SK-N-SH (cell line): ENCODE data around the gene ASS1. TPM values are rescaled to one million over a fixed set of nuclear protein-coding genes. Genes with fewer than 3 reads are reported as not detected.

Experiments used
- CTCF ChIA-PET: fragments of 300-600, 350-600 bp; formaldehyde crosslinking; extraction: SDS; loops from one replicate; lab custom pipeline; 2021; lab: Yijun Ruan, JAX
- POLR2A ChIA-PET: fragments of 350-600 bp; sonication (Branson Sonifier 250); formaldehyde crosslinking; extraction: SDS; loops from one replicate; lab custom pipeline; 2020; ENCODE audit warnings: antibody characterized with exemption, inconsistent platforms; lab: Yijun Ruan, JAX
- DNase-seq: peaks from one replicate; pipeline ENCODE4 v3.0.0; 2012
- H2AFZ ChIP-seq: fragments of 200-600 bp; sonication (generic); 2 replicates; pipeline ENCODE4 v1.8.1; 2016; ENCODE audit warnings: antibody characterized with exemption, mild to moderate bottlenecking, low read depth
- H3F3A ChIP-seq: fragments of 200-600 bp; sonication (generic); replicated peaks from 2 replicates; pipeline ENCODE3; 2016; ENCODE audit warnings: antibody characterized with exemption, mild to moderate bottlenecking; ENCODE audit not compliant: insufficient read depth
- H3K27ac ChIP-seq, 2 experiments: fragments of 200-500 bp in 1 of 2; fragments of 200-600 bp in 1 of 2; sonication (Bioruptor generic) in 1 of 2; sonication (generic), shearing (Covaris generic) in 1 of 2; 2 replicates each; pipeline versions ENCODE4 v1.5.1 to v1.6.1; 2014 to 2016; ENCODE audit warnings: low read depth in 2 of 2, inconsistent platforms in 1 of 2, low read length in 1 of 2, mild to moderate bottlenecking in 1 of 2, mixed read lengths in 1 of 2
- H3K27me3 ChIP-seq: fragments of 200-600 bp; sonication (generic), shearing (Covaris generic); 2 replicates; pipeline ENCODE4 v1.6.1; 2016; ENCODE audit warnings: mixed run types; ENCODE audit not compliant: insufficient read depth
- H3K36me3 ChIP-seq, 2 experiments: fragments of 200-500 bp in 1 of 2; fragments of 200-600 bp in 1 of 2; sonication (Bioruptor generic) in 1 of 2; sonication (generic) in 1 of 2; replicated peaks in 1 of 2; 2 replicates each; pipeline versions ENCODE3 to v1.5.1; 2014 to 2016; ENCODE audit warnings: low read length in 1 of 2, mild to moderate bottlenecking in 1 of 2; ENCODE audit not compliant: insufficient read depth in 2 of 2, control insufficient read depth in 1 of 2
- H3K4me1 ChIP-seq, 2 experiments: fragments of 200-500 bp in 1 of 2; fragments of 200-600 bp in 1 of 2; sonication (Bioruptor generic) in 1 of 2; sonication (generic), shearing (Covaris generic) in 1 of 2; 2 replicates each; pipeline versions ENCODE4 v1.5.1 to v1.6.1; 2014 to 2016; ENCODE audit warnings: low read depth in 1 of 2, low read length in 1 of 2, mixed run types in 1 of 2; ENCODE audit not compliant: insufficient read depth in 2 of 2, control insufficient read depth in 1 of 2
- H3K4me2 ChIP-seq: fragments of 200-600 bp; sonication (generic), shearing (Covaris generic); 2 replicates; pipeline ENCODE4 v1.6.1; 2017; ENCODE audit warnings: mixed run types
- H3K4me3 ChIP-seq, 2 experiments: fragments of 200-500 bp in 1 of 2; fragments of 200-600 bp in 1 of 2; sonication (Bioruptor generic) in 1 of 2; sonication (generic), shearing (Covaris generic) in 1 of 2; 2 replicates each; pipeline versions ENCODE4 v1.5.1 to v1.8.1; 2014 to 2016; ENCODE audit warnings: low read depth in 2 of 2, inconsistent platforms in 1 of 2, low read length in 1 of 2, mild to moderate bottlenecking in 1 of 2, mixed read lengths in 1 of 2, moderate library complexity in 1 of 2
- H3K79me2 ChIP-seq: fragments of 200-600 bp; sonication (generic); 2 replicates; pipeline ENCODE4 v1.8.1; 2017; ENCODE audit warnings: mild to moderate bottlenecking; ENCODE audit not compliant: insufficient read depth
- H3K9ac ChIP-seq: fragments of 200-600 bp; sonication (generic); 2 replicates; pipeline ENCODE4 v1.6.1; 2017; ENCODE audit warnings: mixed run types
- H3K9me2 ChIP-seq: fragments of 200-600 bp; sonication (generic); 2 replicates; pipeline ENCODE4 v1.6.1; 2017; ENCODE audit warnings: mixed run types
- H3K9me3 ChIP-seq: fragments of 200-600 bp; sonication (generic); 2 replicates; pipeline ENCODE4 v1.6.1; 2017; ENCODE audit warnings: mixed run types, mild to moderate bottlenecking, moderate library complexity
- H4K20me1 ChIP-seq: fragments of 200-600 bp; sonication (generic); 2 replicates; pipeline ENCODE4 v1.6.1; 2017; ENCODE audit warnings: mild to moderate bottlenecking, mixed run types; ENCODE audit not compliant: insufficient read depth
- CTCF ChIP-seq: fragments of 200-600 bp; sonication (generic); IDR thresholded peaks from 2 replicates; pipeline ENCODE4 v1.6.1; 2017; ENCODE audit warnings: antibody characterized with exemption, mild to moderate bottlenecking, moderate library complexity
- EP300 ChIP-seq, 2 experiments: IDR thresholded peaks; 2 replicates each; pipeline versions ENCODE4 v1.4.0 to v1.6.1; 2012; ENCODE audit warnings: borderline replicate concordance in 1 of 2, low read depth in 1 of 2, low read length in 1 of 2
- EZH2phosphoT487 ChIP-seq: fragments of 200-600 bp; sonication (generic); IDR thresholded peaks from 2 replicates; pipeline ENCODE4 v1.6.1; 2017; ENCODE audit warnings: low read depth, mixed run types, mild to moderate bottlenecking, antibody characterized with exemption, moderate library complexity, borderline replicate concordance
- FOXM1 ChIP-seq: IDR thresholded peaks from 2 replicates; pipeline ENCODE4 v1.4.0; 2012; ENCODE audit warnings: low read depth, mild to moderate bottlenecking
- GABPA ChIP-seq: IDR thresholded peaks from 2 replicates; pipeline ENCODE4 v1.4.0; 2012; ENCODE audit warnings: low read depth, mild to moderate bottlenecking
- JUND ChIP-seq: IDR thresholded peaks from 2 replicates; pipeline ENCODE4 v1.4.0; 2012
- PBX3 ChIP-seq: IDR thresholded peaks from 2 replicates; pipeline ENCODE4; 2012
- SMC3 ChIP-seq: IDR thresholded peaks from 2 replicates; pipeline ENCODE4 v1.6.1; 2012; ENCODE audit warnings: low read depth, low read length, improper control_type of control experiment
- TAF1 ChIP-seq: IDR thresholded peaks from 2 replicates; pipeline ENCODE4 v1.6.1; 2012; ENCODE audit warnings: low read depth, mild to moderate bottlenecking, low read length, moderate library complexity, borderline replicate concordance
- TCF12 ChIP-seq: IDR thresholded peaks from 2 replicates; pipeline ENCODE4 v1.4.0; 2012
- TEAD4 ChIP-seq: IDR thresholded peaks from 2 replicates; pipeline ENCODE4 v1.4.0; 2012; ENCODE audit warnings: mild to moderate bottlenecking, borderline replicate concordance; ENCODE audit not compliant: insufficient read depth
- WGBS: methylation state at CpG from one replicate; pipeline ENCODE4 v1.1.6; 2017; ENCODE audit warnings: low lambda C conversion rate; 5-methylcytosine and 5-hydroxymethylcytosine counted together
- polyA plus RNA-seq, 3 experiments: library from polyadenylated mRNA; depleted of rRNA; stranded (reverse); fragments of >200 nt; gene quantifications; 2 replicates each; pipeline ENCODE4 v1.2.3, GENCODE V29; 2012

ASS1 gene
- polyA plus RNA-seq, 1 of the 3 experiments (the other 2 are of a cell fraction), result 0.59 TPM

- TF ChIP-seq CTCF (no peak), PBX3 (no peak), GABPA (no peak), TEAD4 (no peak)
Measured at GRCh38 chr9:130429831-130430230, 14.9 kb upstream of the ASS1 start (continued).

GRCh38 chr9:130430232-130430631 is 14.5 kb upstream of the ASS1 start:
- H3K27ac ChIP-seq, result no peak overlapping the region
- H3K27me3 ChIP-seq, result no peaks in the 10 kb centered on the region
- no peak for DNase-seq
- CTCF ChIA-PET, result no interaction called here
- H3K4me3 ChIP-seq, result no peak overlapping the region
- H3K9me2 ChIP-seq, result no peaks in the 10 kb centered on the region
- WGBS, result 97% methylated on average over 6 of the region's 18 CpGs
- no peak overlapping the region for H2AFZ ChIP-seq
- TF ChIP-seq SMC3 (no peak), TCF12 (no peak), FOXM1 (no peak), EP300 (IDR thresholded peaks at IDR 0.05; ENCODE audit: borderline replicate concordance in 1 of 2, low read depth in 1 of 2, low read length in 1 of 2) (no peak), PBX3 (no peak), EZH2phosphoT487 (no peak), TAF1 (no peak), JUND (no peak)
- POLR2A ChIA-PET, result no interaction called here
- no peak overlapping the region for H3K9ac ChIP-seq
- H3K79me2 ChIP-seq, result no peaks in the 10 kb centered on the region
- H3K4me2 ChIP-seq, result no peak overlapping the region
- no peaks in the 10 kb centered on the region for H3K36me3 ChIP-seq
- H4K20me1 ChIP-seq, result no peaks in the 10 kb centered on the region
- no peaks in the 10 kb centered on the region for H3K9me3 ChIP-seq
- no peaks in the 10 kb centered on the region for H3F3A ChIP-seq
- peaks cover 0 to 32% of the 10 kb centered on the region in 2 experiments; a peak in 1 of 4 replicates for H3K4me1 ChIP-seq
